ENCODE data around the gene ZNF518B. TPM values are rescaled to one million over a fixed set of nuclear protein-coding genes. Genes with fewer than 3 reads are reported as not detected.

Gene ZNF518B
- total and polyA plus RNA-seq, 10 of the 15 experiments (the other 5 are each of a cell fraction or from before 2014, with no cell fraction given): 2.7 to 20.5 (median 9.2) TPM

GRCh38 chr4:10495651-10496050 is 38.4 kb upstream of the ZNF518B start:
- SMC1A ChIA-PET (ENCODE audit: uncharacterized antibody, unreplicated experiment): no interaction called here
- no peak for DNase-seq (ENCODE audit: low read depth, low spot score)
- RAD21 ChIA-PET (ENCODE audit: unreplicated experiment): no interaction called here
- H3K27me3 ChIP-seq (replicated peaks in 1 of 2; ENCODE audit: control insufficient read depth in 2 of 2, insufficient read depth in 2 of 2, low read length in 1 of 2): no peaks in the 10 kb centered on the region
- no peaks in the 10 kb centered on the region for H3K4me1 ChIP-seq (ENCODE audit: control insufficient read depth, insufficient read depth, low read length)
- POLR2A ChIA-PET: no interaction called here
- WGBS (ENCODE audit: insufficient coverage, insufficient replicate concordance, low lambda C conversion rate, missing lambda C conversion rate): 43% methylated on average over 8 of the region's 8 CpGs
- ATAC-seq: no peak
- in situ Hi-C loops (cut with MboI) (no loop called here), intact Hi-C loops (cut with micrococcal nuclease; ENCODE audit: unreplicated experiment) (no loop called here)
- no peak overlapping the region for H3K4me3 ChIP-seq
- CTCF ChIA-PET: no interaction called here
- H3K27ac ChIP-seq (ENCODE audit: control insufficient read depth, insufficient read depth): no peak overlapping the region
- no peaks in the 10 kb centered on the region for H3K79me2 ChIP-seq (ENCODE audit: control insufficient read depth, insufficient read depth, low read length)
- H3K9ac ChIP-seq (ENCODE audit: control insufficient read depth, insufficient read depth, low read length): no peak overlapping the region
- H3K9me3 ChIP-seq (replicated peaks; ENCODE audit: control insufficient read depth, insufficient read depth, low read length): no peaks in the 10 kb centered on the region
- TF ChIP-seq, protein P1, sequence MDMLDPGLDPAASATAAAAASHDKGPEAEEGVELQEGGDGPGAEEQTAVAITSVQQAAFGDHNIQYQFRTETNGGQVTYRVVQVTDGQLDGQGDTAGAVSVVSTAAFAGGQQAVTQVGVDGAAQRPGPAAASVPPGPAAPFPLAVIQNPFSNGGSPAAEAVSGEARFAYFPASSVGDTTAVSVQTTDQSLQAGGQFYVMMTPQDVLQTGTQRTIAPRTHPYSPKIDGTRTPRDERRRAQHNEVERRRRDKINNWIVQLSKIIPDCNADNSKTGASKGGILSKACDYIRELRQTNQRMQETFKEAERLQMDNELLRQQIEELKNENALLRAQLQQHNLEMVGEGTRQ (IDR thresholded peaks at IDR 0.05; ENCODE audit: borderline replicate concordance, low read depth, low read length): peak; percentile 4; the same call in 1 of the 2 replicates
- TF ChIP-seq ZNF217 (IDR thresholded peaks at IDR 0.05) (no peak), BHLHE40 (IDR thresholded peaks at IDR 0.05; ENCODE audit: borderline replicate concordance in 1 of 2, low read depth in 2 of 2, low read length in 1 of 2) (0 out of 4 replicates have a peak, but pooled peaks of 1 of the 2 experiments have one; percentile 34), RAD51 (IDR thresholded peaks at IDR 0.05) (peak; percentile 88)
- no peak overlapping the region for H3K4me2 ChIP-seq (ENCODE audit: control insufficient read depth, insufficient read depth)
- no peaks in the 10 kb centered on the region for H4K20me1 ChIP-seq (ENCODE audit: control insufficient read depth, insufficient read depth)
- no peak for FAIRE-seq
- H3K36me3 ChIP-seq (ENCODE audit: control insufficient read depth in 2 of 2, insufficient read depth in 2 of 2, low read length in 1 of 2): no peaks in the 10 kb centered on the region; a peak in 1 of 4 replicates
- H2AFZ ChIP-seq (ENCODE audit: control insufficient read depth, low read depth, low read length): no peak overlapping the region
- BruUV-seq (replicated peaks): no TSS peak

DNA sequence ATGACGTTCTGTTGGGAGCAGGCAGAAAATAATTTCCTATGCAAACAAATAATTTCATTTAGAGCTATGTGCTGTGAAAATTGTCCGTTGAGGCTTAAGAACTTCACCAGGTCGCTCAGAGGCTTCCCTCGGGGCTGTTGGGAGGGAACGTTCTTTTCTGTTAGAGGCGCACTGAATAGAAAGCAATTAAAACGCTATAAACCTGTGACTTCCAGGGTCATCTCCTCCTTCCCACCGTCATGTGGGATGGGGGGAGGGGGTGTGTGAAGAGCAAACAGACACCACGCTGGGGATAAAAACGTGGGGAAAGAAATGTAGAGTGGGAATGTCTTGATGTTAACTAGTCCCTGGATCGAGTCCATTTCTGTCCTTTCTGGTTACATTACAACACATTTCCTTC is 35.2 kb upstream of the ZNF518B start:
- no peaks in the 10 kb centered on the region for H3K9me3 ChIP-seq (replicated peaks; ENCODE audit: control insufficient read depth, insufficient read depth, low read length)
- SMC1A ChIA-PET (ENCODE audit: uncharacterized antibody, unreplicated experiment): interaction anchor here (0.9 kb wide), 1 partner anchor 10 kb away, joined by 3 read pairs; no protein-coding TSS in a partner anchor
- no peak overlapping the region for H3K27ac ChIP-seq (ENCODE audit: control insufficient read depth, insufficient read depth)
- POLR2A ChIA-PET: no interaction called here
- H3K79me2 ChIP-seq (ENCODE audit: control insufficient read depth, insufficient read depth, low read length): no peaks in the 10 kb centered on the region
- intact Hi-C loops (cut with micrococcal nuclease; ENCODE audit: unreplicated experiment): no loop called here
- BruUV-seq (replicated peaks): no TSS peak
- DNase-seq (ENCODE audit: low read depth, low spot score): no peak
- H2AFZ ChIP-seq (ENCODE audit: control insufficient read depth, low read depth, low read length): no peak overlapping the region
- in situ Hi-C loops (cut with MboI): no loop called here
- H3K4me1 ChIP-seq (ENCODE audit: control insufficient read depth, insufficient read depth, low read length): no peaks in the 10 kb centered on the region
- no peaks in the 10 kb centered on the region for H4K20me1 ChIP-seq (ENCODE audit: control insufficient read depth, insufficient read depth)
- RAD21 ChIA-PET (ENCODE audit: unreplicated experiment): no interaction called here
- no peaks in the 10 kb centered on the region for H3K36me3 ChIP-seq (ENCODE audit: control insufficient read depth in 2 of 2, insufficient read depth in 2 of 2, low read length in 1 of 2)
- no peaks in the 10 kb centered on the region for H3K27me3 ChIP-seq (replicated peaks in 1 of 2; ENCODE audit: control insufficient read depth in 2 of 2, insufficient read depth in 2 of 2, low read length in 1 of 2)
- H3K4me2 ChIP-seq (ENCODE audit: control insufficient read depth, insufficient read depth): no peak overlapping the region
- no peak overlapping the region for H3K9ac ChIP-seq (ENCODE audit: control insufficient read depth, insufficient read depth, low read length)
- CTCF ChIA-PET: interaction anchor here (1.9 kb wide), 1 partner anchor 45 kb away, joined by 5 read pairs; no protein-coding TSS in a partner anchor
- no peak for ATAC-seq
- no peak overlapping the region for H3K4me3 ChIP-seq
- WGBS (ENCODE audit: insufficient coverage, insufficient replicate concordance, low lambda C conversion rate, missing lambda C conversion rate): 31% methylated on average over 11 of the region's 11 CpGs
- FAIRE-seq: no peak
- TF ChIP-seq JUND (IDR thresholded peaks at IDR 0.05; ENCODE audit: low read depth, low read length): no peak
- TF ChIP-seq PML (IDR thresholded peaks at IDR 0.05; ENCODE audit: low read length): no peak
- TF ChIP-seq SMARCA5 (IDR thresholded peaks at IDR 0.05): no peak
- TF ChIP-seq BMI1 (IDR thresholded peaks at IDR 0.05; ENCODE audit: borderline replicate concordance): no peak
- no peak for TF ChIP-seq NFYA (IDR thresholded peaks at IDR 0.05; ENCODE audit: borderline replicate concordance, low read depth, low read length)
- TF ChIP-seq TCF3 (IDR thresholded peaks at IDR 0.05; ENCODE audit: borderline replicate concordance, insufficient read depth, low read depth, low read length): no peak
- no peak for TF ChIP-seq ZSCAN29 (IDR thresholded peaks at IDR 0.05)
- no peak for TF ChIP-seq TCF7 (IDR thresholded peaks at IDR 0.05; ENCODE audit: borderline replicate concordance)
- no peak for TF ChIP-seq POLR2AphosphoS5 (IDR thresholded peaks at IDR 0.05; ENCODE audit: low read length)
- TF ChIP-seq IKZF2 (IDR thresholded peaks at IDR 0.05): no peak
- TF ChIP-seq, protein P2, sequence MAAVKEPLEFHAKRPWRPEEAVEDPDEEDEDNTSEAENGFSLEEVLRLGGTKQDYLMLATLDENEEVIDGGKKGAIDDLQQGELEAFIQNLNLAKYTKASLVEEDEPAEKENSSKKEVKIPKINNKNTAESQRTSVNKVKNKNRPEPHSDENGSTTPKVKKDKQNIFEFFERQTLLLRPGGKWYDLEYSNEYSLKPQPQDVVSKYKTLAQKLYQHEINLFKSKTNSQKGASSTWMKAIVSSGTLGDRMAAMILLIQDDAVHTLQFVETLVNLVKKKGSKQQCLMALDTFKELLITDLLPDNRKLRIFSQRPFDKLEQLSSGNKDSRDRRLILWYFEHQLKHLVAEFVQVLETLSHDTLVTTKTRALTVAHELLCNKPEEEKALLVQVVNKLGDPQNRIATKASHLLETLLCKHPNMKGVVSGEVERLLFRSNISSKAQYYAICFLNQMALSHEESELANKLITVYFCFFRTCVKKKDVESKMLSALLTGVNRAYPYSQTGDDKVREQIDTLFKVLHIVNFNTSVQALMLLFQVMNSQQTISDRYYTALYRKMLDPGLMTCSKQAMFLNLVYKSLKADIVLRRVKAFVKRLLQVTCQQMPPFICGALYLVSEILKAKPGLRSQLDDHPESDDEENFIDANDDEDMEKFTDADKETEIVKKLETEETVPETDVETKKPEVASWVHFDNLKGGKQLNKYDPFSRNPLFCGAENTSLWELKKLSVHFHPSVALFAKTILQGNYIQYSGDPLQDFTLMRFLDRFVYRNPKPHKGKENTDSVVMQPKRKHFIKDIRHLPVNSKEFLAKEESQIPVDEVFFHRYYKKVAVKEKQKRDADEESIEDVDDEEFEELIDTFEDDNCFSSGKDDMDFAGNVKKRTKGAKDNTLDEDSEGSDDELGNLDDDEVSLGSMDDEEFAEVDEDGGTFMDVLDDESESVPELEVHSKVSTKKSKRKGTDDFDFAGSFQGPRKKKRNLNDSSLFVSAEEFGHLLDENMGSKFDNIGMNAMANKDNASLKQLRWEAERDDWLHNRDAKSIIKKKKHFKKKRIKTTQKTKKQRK (IDR thresholded peaks at IDR 0.05; ENCODE audit: low read depth, low read length): no peak
- no peak for TF ChIP-seq EGR1 (IDR thresholded peaks at IDR 0.05; ENCODE audit: borderline replicate concordance in 1 of 2, low read depth in 2 of 2, low read length in 2 of 2)

Measured in GM12878 (cell line).